HG03558 (cell line): Measurements from ENCODE around the gene PPP1R3E.
A peak's percentile ranks its signal among the peaks of the same experiment; 100 is the strongest.

ENCODE experiments used
- ATAC-seq: cut with Tn5 transposase; IDR thresholded peaks from one replicate; pipeline ENCODE4 v1.9.1; 2021; ENCODE audit warnings: moderate number of reproducible peaks; ENCODE audit not compliant: unreplicated experiment; ENCODE audit errors: extremely low read depth

PPP1R3E gene

DNA sequence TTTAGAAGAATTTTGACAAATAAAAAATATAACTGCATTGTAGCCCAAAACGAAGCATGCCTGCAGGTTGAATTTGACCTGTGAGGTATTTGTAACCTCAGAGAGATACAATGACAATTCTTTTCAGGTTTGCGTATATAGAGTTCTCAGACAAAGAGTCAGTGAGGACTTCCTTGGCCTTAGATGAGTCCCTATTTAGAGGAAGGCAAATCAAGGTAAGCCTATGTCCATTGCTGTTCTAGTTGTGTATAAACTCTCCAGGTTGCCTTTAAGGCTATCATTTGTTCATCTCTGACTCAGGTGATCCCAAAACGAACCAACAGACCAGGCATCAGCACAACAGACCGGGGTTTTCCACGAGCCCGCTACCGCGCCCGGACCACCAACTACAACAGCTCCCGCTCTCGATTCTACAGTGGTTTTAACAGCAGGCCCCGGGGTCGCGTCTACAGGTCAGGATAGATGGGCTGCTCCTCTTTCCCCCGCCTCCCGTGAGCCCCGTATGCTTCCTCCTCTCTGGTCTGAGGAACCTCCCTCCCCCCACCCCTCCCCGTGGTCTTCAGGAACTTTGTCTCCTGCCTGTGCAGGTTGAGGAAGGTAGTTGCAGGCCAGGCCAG lies 21.3 kb upstream of the PPP1R3E start:
- no peak for ATAC-seq

DNA sequence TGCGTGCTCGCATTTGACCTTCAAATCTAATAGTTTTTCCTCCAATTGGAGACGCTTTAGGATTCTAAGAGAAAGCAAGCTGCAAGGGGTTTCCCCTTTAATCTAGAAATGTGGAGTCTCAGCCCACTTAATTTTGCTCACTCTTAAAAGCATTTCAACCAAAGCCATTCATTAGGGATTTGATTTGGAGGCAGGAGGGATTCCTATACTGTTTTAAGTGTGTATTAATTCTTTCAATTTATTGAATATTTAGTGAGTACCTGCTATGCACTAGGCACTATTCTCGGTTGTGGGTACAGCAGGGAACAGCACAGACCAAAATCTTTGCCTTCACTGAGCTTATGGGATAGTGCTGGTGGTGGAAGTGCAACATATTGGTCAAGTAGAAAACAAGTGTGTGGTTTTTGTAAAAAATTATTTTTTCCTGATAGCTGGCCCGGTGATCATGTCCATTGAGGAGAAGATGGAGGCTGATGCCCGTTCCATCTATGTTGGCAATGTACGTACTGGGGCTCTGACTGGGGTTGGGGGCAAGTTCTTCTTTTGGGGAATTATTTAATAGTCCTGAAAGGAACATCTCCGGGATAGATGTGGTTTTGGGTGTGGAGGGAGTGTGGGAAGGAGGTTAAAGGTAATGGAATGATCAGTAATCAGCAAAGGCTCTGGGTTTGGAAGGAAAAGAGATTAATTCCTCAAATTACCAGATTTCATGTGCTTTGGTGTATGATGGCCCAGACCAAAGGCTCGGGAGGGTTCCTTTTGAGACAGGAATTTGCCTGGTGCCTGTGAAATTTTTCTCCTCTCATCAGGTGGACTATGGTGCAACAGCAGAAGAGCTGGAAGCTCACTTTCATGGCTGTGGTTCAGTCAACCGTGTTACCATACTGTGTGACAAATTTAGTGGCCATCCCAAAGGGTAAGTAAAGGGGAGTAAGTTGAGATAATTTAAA lies 20.2 kb upstream of the PPP1R3E start:
- no peak for ATAC-seq

DNA sequence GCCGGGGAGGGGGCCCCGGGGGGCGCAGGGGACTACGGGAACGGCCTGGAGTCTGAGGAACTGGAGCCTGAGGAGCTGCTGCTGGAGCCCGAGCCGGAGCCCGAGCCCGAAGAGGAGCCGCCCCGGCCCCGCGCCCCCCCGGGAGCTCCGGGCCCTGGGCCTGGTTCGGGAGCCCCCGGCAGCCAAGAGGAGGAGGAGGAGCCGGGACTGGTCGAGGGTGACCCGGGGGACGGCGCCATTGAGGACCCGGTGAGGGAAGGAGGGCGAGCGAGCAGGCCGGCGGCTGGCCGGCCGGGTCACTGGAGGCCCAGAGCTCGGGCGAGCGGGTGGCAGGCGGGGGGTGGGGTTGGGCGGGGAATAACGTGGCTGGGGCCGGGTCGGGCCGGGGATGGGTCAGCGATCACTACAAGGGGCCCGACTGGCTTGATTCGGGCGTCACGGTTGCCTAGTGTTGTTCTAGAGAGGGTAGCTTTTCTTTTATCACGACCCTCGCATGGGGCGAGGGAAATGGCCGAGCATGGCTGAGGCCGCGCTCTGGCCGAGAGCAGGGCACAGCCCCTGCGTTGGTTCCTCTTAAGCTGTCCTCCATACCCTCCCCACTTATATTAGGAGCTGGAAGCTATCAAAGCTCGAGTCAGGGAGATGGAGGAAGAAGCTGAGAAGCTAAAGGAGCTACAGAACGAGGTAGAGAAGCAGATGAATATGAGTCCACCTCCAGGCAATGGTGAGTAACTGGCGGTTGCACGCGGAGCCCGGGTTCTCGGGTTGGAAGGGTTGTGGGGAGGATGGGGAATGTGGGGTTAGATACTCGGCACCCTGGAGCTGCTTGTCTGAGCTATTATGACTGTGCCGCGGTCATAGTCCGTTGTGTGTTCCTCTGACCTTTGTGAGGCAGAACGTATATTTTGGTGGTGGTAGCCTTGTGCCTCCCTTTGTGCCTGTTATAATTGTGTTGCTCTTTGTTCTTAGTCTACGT lies 19.2 kb upstream of the PPP1R3E start:
- no peak for ATAC-seq

DNA sequence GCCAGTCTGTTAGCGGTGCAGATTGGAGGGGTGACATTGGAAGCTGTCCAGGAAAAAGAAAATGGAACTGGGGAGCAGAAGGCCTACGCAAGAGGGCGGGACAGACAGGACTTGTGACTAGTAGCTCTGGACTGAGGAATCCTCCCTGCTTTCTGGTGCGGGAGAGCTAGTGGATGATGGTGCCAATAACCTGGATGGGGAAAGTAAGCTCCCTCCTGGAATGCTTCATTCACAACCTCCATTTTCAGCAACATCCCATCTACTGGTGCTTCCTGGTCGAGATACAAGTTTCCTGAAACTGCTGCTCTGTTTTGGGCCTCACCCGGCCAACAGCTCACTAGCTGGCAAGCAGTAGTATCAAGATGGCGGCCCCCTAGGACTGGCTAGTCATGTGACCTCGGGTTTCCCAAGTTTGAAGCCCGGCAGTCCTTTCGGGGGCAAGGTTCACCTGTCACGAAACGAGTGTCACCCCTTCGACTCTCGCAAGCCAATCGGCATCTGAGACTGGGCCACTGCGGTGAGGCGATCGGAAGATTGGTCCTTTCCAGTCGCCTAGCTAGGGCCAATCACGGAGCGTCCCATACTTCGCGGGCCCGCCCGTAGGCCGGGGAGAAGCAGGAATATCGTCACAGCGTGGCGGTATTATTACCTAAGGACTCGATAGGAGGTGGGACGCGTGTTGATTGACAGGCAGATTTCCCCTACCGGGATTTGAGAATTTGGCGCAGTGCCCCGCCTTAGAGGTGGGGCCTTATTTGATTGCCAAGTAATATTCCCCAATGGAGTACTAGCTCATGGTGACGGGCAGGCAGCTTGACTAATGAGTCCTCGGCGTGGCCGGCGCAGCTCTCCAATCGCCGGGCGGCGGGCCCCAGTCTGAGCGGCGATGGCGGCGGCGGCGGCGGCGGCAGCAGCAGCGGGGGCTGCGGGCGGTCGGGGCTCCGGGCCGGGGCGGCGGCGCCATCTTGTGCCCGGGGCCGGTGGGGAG lies 18.2 kb upstream of the PPP1R3E start, which contains the start of gene PABPN1:
TSS of gene PABPN1 (plus strand) at position 874 of the 988 bp plus-strand sequence. CDS start at position 887, 13 bp downstream.
- peak; percentile 85 for ATAC-seq

DNA sequence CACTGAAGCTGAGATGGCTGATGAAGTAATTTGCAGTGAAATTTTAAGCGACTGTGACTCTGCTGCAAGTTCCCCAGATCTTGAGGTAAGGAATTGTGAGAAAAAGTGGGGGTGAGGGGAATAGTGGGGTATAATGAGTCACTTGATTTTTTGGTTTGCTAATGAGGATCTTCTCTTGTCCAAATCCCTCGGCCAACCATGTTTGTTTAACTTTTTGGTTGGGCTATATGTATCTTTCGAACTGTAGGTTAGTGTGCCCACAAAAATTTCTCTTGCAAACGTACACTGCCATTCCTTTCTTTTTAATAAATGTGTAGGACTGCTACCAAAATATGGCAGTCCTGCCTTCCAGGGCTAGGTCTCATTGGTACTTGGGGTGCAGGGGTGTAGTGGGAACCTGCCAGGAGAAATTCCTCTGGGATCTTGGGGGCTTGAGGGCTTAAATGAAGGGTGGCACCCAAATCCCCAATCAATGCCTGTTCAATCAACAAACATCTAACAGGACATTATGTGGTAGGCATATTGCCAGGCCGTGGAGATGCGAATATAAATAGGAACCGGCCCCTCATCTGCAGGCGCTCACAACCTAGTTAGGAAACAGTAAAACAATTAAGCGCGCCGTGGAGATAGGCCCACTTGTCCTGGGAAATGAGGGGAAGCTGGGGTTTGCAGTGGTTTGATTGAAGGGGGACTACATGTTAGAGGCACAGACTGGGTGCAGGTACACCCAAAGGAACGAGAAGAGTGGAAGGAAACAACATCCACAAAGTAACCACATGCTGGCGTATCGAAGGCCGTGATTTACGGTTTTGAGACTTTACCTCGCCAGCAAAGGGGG lies 17.3 kb upstream of the PPP1R3E start:
- ATAC-seq: no peak

DNA sequence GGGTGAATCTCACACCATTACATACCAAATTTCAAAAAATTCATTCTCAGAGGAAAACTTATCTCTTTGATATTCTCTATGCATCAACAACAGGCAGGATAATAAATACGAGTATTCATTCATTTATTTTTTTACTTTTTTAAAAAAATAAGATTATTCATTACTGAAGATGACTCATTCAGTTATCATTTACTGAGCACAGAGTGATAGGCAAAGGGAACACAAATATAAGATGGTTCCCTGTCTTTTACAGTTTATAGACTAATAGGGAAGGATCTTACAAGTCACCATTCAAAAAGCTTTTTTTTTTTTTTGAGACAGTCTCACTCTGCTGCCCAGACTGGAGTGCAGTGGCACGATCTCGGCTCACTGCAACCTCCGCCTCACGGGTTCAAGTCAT lies 13.6 kb upstream of the PPP1R3E start:
- ATAC-seq: no peak

DNA sequence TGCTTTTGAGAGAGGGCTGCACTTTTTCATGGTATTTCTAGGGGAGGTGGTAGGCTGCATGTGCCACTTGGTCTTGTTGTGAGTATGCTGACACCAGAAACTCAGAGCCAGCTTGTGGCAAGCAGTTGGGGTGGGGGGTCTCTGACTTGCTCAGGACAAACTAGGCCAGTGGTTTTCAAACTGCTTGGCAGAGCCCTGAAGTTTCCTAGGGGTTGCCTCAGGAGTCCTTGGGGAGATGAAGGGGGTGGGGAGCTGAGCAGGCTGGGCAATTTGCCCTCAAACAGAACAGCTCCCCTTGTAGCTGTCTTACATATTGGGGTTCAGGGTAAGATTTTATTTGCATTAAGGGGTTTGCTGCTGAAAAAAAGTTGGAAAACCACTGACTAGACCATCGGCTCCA lies 7.9 kb upstream of the PPP1R3E start:
- ATAC-seq: no peak

DNA sequence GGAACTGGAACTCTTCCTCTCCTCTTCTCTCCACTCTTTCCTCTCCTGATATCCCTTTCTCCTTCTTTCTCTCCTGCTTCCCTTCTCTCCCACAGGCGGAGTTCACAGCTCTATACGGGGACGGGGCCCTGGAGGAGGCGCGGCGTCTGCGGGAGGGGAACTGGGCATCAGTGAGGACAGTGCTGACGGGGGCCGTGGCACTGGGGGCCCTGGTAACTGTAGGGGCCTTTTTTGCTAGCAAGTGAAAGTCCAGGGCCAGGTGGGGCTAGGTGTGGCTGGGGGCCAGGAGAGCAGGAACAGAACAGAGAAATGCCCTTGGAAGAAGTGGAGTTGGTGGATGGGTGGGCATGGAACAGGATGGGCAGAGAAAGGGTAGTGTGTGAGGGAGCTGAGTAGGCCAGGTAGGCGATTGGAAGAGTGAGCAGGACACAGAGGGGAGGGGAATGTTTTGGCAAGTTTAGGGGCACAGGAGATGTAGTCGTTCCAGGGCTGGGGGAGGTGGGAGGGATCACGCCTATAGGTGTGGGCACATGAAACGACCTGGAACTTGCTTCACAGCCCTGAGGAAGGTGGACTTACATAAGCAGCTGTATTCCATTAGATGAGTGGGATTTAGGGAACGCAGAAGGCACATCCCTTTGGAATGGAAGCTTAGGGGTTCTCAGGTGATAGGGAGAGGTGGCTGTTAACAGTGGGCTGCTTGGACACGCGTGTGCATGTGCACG lies 6.2 kb upstream of the PPP1R3E start:
- no peak for ATAC-seq

DNA sequence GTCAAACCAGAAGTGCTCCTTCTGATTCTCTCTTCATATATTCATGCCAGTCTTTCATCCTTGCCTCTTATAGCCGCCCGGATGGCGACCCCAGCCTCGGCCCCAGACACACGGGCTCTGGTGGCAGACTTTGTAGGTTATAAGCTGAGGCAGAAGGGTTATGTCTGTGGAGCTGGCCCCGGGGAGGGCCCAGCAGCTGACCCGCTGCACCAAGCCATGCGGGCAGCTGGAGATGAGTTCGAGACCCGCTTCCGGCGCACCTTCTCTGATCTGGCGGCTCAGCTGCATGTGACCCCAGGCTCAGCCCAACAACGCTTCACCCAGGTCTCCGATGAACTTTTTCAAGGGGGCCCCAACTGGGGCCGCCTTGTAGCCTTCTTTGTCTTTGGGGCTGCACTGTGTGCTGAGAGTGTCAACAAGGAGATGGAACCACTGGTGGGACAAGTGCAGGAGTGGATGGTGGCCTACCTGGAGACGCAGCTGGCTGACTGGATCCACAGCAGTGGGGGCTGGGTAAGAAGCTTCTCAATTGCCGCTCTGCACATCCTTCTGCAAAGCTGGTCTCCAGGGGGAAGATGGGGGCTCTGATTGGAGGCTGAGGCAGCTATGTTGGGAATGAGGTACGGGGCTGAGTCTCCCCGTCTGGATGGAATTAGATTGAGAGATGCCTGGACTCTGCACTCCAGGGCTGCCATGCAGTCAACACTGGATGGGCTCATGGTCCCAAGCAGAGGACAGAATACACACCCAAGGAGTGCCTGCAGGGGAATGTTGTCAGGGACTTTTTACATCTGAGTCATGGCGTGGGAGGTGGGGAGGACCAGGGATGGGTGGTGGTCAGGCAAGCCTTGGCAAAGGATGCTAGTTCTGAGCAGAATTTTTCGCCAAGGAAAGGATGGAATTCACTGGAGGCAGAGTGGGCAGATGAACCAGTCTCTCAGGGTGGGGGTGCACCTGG lies 5.3 kb upstream of the PPP1R3E start:
- ATAC-seq: no peak

DNA sequence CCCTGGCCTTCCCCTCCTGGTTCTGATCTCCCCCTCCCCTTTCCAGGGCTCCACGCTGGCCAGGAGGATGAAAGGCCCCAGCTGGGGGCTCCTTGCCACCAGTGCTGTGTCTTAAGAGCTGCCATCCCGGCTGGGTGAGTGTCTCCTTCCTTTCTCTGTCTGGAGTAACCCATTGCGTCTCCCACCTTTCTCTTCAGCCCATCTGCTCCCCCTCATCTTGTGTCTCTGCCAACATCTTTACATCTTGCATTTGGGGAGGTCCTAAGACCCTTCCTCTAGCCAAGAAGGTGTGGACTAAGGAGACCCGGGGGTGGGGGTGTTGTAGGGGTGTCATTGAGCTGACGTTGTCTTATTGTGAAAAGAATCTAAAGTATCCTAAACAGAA lies 4.5 kb upstream of the PPP1R3E start:
- ATAC-seq: no peak

DNA sequence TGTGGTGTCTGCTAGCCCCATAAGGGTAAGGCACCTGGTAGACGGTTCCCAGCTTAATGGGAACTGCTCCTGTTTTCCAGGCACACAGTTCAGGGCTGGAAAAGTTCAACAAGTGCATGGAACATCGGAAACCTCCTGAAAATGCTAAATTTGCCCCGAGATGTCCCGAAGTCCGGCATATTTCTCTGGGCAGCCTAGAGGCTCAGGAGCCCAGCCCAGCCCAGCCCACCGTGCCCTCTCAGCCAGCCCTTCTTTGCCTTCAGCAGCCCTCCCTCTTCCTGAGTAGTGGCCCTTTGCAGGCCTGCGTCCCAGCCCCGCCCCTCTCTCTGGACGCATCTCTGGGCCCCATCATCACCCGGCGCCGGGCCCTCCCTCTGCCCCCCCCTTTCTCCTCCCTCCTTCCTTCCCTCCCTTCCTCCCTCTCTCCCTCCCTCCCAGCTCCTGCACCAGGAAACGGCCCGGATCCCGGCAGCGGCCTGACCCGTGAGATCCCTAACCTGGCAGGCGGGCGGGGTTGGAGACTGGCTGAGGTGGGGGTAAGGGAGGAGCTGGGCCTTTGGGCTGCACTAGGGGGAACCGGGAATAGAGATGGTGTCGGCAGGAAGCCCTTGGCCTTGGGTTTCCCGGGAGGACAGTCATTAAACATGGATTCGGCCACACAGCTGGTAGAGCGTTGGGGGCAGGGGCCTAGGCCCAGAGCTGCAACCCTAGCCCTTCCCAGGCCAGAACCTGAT lies 3.9 kb upstream of the PPP1R3E start, which contains the start of gene BCL2L2:
TSS of gene BCL2L2 (plus strand) at position 422 of the 734 bp plus-strand sequence. CDS start 935 bp downstream, outside the sequence.
- ATAC-seq: no peak

DNA sequence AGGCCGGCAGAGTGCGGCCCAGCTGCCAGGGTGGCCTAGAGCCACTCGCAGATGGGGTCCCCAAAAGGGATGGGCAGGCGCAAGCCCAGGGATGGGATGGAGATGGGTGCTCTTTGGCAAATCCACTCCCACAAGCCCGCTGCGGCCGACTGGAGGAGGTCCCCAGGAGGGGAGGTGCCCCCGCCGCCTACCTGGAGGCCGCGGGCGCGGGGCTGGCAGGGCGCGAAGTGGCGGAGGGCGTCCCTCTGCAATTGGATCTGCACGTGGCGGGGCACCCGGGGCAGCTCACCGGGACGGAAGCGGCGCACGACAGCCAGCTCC lies 730 bp downstream of the PPP1R3E start:
- ATAC-seq: no peak

DNA sequence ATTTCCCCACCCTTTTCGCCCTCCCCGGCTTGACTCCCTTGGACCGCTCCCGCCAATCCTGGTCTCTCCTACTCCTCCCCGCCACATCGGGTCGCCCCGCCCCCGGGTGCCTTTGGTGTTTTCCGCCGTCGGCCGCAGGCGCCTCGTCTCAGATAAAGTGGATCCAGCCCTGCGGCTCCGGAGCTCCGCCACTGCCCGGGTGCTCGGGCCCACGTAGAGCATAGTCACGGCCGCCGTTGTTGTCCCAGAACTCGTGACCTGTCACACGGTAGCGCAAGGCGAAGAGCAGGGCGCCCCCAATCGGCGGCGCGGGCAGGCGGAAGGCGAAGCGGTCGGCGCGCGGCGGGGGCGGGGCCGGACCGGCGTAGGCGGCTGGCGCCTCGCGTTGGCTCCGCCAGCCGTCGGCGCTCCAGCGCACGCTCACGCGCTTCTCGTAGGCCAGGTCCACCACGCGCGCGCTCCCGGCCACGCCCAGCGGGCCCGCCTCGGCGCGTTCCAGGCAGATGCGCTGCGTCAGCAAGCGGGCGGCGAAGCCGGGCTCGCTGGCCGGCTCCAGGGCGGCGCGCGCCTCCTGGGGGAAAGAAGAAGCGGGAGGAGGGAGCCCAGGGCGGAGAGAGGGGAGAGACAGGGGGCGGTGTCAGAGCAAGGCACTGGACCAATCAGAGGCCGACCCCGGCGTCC lies 1.2 kb downstream of the PPP1R3E start:
- ATAC-seq: peak; percentile 69

DNA sequence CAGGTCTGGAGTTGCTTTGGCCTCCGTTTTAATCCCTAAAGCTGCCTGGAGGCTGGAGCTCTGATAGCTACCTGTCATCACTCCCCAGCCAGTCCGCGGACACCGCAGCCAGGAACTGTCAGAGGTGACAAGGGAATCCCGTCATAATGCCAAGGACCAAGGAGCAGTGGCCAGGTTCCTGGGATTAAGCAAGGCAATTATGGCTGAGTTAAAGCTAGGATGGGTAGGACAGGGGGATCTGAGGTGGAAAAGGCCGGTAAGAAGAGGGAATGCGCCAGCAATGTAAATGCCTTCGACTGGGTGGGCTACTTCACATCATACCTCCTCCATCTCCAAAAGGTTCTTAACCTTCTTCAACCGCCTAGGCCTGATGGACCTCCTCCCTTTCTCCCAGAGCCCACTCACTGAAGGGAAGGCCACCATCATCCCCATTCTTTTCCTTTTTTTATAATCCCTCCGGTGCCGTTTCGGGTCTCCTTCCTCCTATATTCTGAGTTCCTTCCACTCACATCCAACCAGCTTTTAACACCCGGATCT lies 1.9 kb downstream of the PPP1R3E start:
- no peak for ATAC-seq

DNA sequence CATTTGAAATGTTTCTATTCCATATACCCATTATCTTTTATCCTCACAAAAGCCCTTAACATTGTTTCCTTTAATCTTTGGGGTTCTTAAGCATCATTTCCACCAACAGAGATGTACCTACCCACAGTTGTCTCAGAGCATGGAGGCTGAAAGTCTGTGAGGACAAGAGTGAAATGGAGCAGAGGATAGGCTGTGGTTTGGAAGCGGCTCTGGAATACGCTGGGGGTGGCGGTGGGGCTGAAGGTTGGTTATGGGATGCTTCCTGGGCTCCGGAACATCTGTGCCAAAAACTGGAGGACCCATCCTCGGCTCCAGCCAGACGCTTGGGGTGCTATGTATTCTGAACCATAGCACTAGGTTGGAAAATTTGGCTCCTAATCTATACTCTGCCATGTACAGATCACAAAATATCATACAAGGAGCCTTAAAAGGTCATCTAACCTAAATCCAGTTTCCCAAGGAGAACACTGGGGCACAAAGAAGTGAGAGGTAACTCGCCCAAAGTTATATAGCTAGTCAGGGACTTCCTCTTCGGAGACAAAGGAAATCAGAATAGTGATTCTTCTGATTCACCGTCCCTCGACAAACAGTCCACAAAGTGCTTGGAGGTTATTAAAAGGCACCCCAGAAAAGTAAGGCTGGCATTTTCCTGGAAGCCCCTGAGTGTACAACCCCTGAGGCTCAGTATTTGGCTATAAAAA lies 2.5 kb downstream of the PPP1R3E start:
- ATAC-seq: no peak
